ENCODE data around the gene COL6A6. TPM values are rescaled to one million over a fixed set of nuclear protein-coding genes. Genes with fewer than 3 reads are reported as not detected.

The COL6A6 gene
- total and polyA plus RNA-seq, 2 donors (not counting 3 experiments of a cell fraction or from before 2014, with no cell fraction given), result not detected

DNA sequence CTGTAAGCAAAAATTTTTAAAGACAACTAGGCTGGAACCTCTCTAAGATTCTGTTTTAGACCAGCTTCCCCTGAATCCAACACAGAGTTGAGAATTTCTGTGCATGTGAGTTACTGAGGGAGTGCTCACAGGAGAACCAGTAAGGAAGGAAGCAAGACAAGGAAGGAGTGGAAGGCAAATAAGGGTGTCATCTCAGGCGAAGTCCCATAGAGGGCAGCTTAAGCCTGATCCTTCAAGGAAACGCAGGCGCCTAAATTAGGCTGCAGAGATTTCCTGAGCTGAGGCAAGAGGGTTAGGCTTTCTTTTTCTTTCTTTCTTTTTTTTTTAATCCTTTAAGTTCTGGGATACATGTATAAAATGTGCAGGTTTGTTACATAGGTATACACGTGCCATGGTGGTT lies 36.2 kb upstream of the COL6A6 start:
- Histone ChIP-seq H3K79me2 (ENCODE audit: control insufficient read depth, insufficient read depth, low read length) (no peaks in the 10 kb centered on the region), H3K9me1 (replicated peaks; ENCODE audit: control insufficient read depth, extremely low read depth, insufficient read depth, low read length) (no peaks in the 10 kb centered on the region), H3K4me3 (replicated peaks in 1 of 3; ENCODE audit: insufficient read depth in 1 of 3, low read depth in 1 of 3, low read length in 3 of 3) (no peak overlapping the region), H3K27me3 (ENCODE audit: control insufficient read depth in 2 of 2, insufficient read depth in 2 of 2, low read length in 2 of 2) (no peaks in the 10 kb centered on the region), H3K9ac (replicated peaks; ENCODE audit: extremely low read depth, insufficient read depth, low read length) (no peak overlapping the region), H3K36me3 (ENCODE audit: control insufficient read depth in 2 of 2, extremely low read depth in 1 of 2, insufficient read depth in 2 of 2, low read length in 2 of 2) (no peaks in the 10 kb centered on the region), H2AFZ (ENCODE audit: low read depth, low read length) (no peak overlapping the region), H4K20me1 (replicated peaks; ENCODE audit: control insufficient read depth, extremely low read depth, insufficient read depth, low read length) (no peaks in the 10 kb centered on the region), H3K9me3 (replicated peaks; ENCODE audit: control insufficient read depth, insufficient read depth, low read length) (no peaks in the 10 kb centered on the region), H3K4me2 (ENCODE audit: insufficient read depth, low read length) (no peak overlapping the region), H3K27ac (ENCODE audit: insufficient read depth, low read depth, low read length) (no peak overlapping the region), H3K4me1 (ENCODE audit: control insufficient read depth, extremely low read depth, insufficient read depth, low read length) (no peaks in the 10 kb centered on the region)
- TF ChIP-seq MAX (IDR thresholded peaks at IDR 0.05; ENCODE audit: insufficient read depth, insufficient read length) (no peak), EZH2 (IDR thresholded peaks at IDR 0.05; ENCODE audit: borderline replicate concordance, low read depth, low read length, severe bottlenecking) (no peak), POLR2A (IDR thresholded peaks at IDR 0.05; ENCODE audit: low read depth, low read length) (no peak), JUN (IDR thresholded peaks at IDR 0.05; ENCODE audit: borderline replicate concordance, insufficient read depth, insufficient read length, low read depth) (no peak), GATA2 (IDR thresholded peaks at IDR 0.05; ENCODE audit: insufficient read depth, insufficient read length, low read depth, low read length) (no peak), MYC (IDR thresholded peaks at IDR 0.05; ENCODE audit: low read depth, low read length) (no peak), FOS (IDR thresholded peaks at IDR 0.05; ENCODE audit: borderline replicate concordance, insufficient read depth, low read length) (no peak), POLR2AphosphoS5 (IDR thresholded peaks at IDR 0.05; ENCODE audit: insufficient read depth, low read depth, low read length) (no peak)
- TF ChIP-seq, protein P1, sequence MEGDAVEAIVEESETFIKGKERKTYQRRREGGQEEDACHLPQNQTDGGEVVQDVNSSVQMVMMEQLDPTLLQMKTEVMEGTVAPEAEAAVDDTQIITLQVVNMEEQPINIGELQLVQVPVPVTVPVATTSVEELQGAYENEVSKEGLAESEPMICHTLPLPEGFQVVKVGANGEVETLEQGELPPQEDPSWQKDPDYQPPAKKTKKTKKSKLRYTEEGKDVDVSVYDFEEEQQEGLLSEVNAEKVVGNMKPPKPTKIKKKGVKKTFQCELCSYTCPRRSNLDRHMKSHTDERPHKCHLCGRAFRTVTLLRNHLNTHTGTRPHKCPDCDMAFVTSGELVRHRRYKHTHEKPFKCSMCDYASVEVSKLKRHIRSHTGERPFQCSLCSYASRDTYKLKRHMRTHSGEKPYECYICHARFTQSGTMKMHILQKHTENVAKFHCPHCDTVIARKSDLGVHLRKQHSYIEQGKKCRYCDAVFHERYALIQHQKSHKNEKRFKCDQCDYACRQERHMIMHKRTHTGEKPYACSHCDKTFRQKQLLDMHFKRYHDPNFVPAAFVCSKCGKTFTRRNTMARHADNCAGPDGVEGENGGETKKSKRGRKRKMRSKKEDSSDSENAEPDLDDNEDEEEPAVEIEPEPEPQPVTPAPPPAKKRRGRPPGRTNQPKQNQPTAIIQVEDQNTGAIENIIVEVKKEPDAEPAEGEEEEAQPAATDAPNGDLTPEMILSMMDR (IDR thresholded peaks at IDR 0.05; ENCODE audit: extremely low read depth in 1 of 2, insufficient read depth in 1 of 2, low read depth in 1 of 2, low read length in 2 of 2), result no peak
- POLR2A ChIA-PET, result no interaction called here
- FAIRE-seq, result no peak
- dilution Hi-C loops (cut with MboI; ENCODE audit: extremely low pct_ligation_motif_present, low sequenced_read_pairs) (no loop called here), intact Hi-C loops (cut with micrococcal nuclease) (no loop called here)
- no TSS peak for BruUV-seq (replicated peaks)
- CTCF ChIA-PET, result no interaction called here
- DNase-seq (ENCODE audit: low read depth, low spot score), result no peak

Measured in endothelial cell of umbilical vein (primary cell).